GM13977 (cell line): ENCODE results near the gene CCM2L.

Experiments
- DNase-seq: peaks from one replicate; pipeline ENCODE4 v3.0.0; 2012; ENCODE audit warnings: low spot score
- CTCF ChIP-seq: IDR thresholded peaks from 2 replicates; pipeline ENCODE4 v1.5.1; 2012; ENCODE audit warnings: mild to moderate bottlenecking, control low read depth; ENCODE audit not compliant: insufficient read depth; ENCODE audit errors: extremely low read depth, missing control alignments
- in situ Hi-C: fragments of 300-500 bp; cut with MboI; formaldehyde crosslinking; loops from one replicate; pipeline ENCODE4 v1.12.0; 2022; ENCODE audit warnings: low sequenced_read_pairs, low pct_unique_long_range_greater_than_20kb, mixed read lengths, inconsistent platforms; ENCODE audit not compliant: unreplicated experiment

The CCM2L gene

GRCh38 chr20:31990641-31991338 is 19.4 kb upstream of the CCM2L start:
- TF ChIP-seq CTCF, result no peak
- in situ Hi-C loops, result no loop called here
- no peak for DNase-seq

GRCh38 chr20:31991339-31991705 is 18.9 kb upstream of the CCM2L start:
- in situ Hi-C loops, result no loop called here
- DNase-seq, result no peak
- no peak for TF ChIP-seq CTCF

- no peak for DNase-seq
- in situ Hi-C loops, result no loop called here
- no peak for TF ChIP-seq CTCF
Observed at GRCh38 chr20:31992086-31992485, 18.2 kb upstream of the CCM2L start.

- no peak for TF ChIP-seq CTCF
- no peak for DNase-seq
- in situ Hi-C loops, result no loop called here
Observed at GRCh38 chr20:31996996-31997395, 13.2 kb upstream of the CCM2L start.

GRCh38 chr20:31998246-31998645 is 12.0 kb upstream of the CCM2L start:
- TF ChIP-seq CTCF, result no peak
- DNase-seq, result no peak
- in situ Hi-C loops, result no loop called here

- in situ Hi-C loops, result no loop called here
- DNase-seq, result no peak
- no peak for TF ChIP-seq CTCF
Observed at GRCh38 chr20:32003325-32003724, 6.9 kb upstream of the CCM2L start.
